Lower leg skin (tissue), 3 donors: ENCODE measurements around the gene EFCC1.

Experiments used
- CTCF ChIP-seq, 3 donors: fragments of 450-650 bp; IDR thresholded peaks; one replicate each; pipeline ENCODE4 v1.5.1; 2016; ENCODE audit warnings: antibody characterized with exemption in 3 of 3, mild to moderate bottlenecking in 3 of 3, moderate library complexity in 2 of 3
- POLR2A ChIP-seq, 2 donors: fragments of 450-650 bp; IDR thresholded peaks; one replicate each; pipeline ENCODE4 v1.6.1; 2016 to 2017; ENCODE audit warnings: antibody characterized with exemption in 2 of 2, mild to moderate bottlenecking in 1 of 2, moderate library complexity in 1 of 2

- no peak for TF ChIP-seq POLR2A (IDR thresholded peaks at IDR 0.05)
- TF ChIP-seq CTCF (IDR thresholded peaks at IDR 0.05): no peak
These were observed 61.1 kb downstream of the EFCC1 start for GRCh38 chr3:129061888-129062834.
